OCI-LY3 (cell line): ENCODE data around the gene USP50.

Experiments
- CTCF ChIP-seq: fragments of 200-600, 300-600 bp; sonication (generic); IDR thresholded peaks from 2 replicates; pipeline ENCODE4 v1.5.1; 2014; ENCODE audit warnings: antibody characterized with exemption, low read length, low read depth
- EZH2phosphoT487 ChIP-seq: fragments of 200-600 bp; shearing (Covaris generic); IDR thresholded peaks from 2 replicates; pipeline ENCODE4 v1.6.1; 2018; ENCODE audit warnings: antibody characterized with exemption, mixed run types, low read depth

- TF ChIP-seq CTCF (no peak), EZH2phosphoT487 (no peak)
Measured at GRCh38 chr15:50501815-50502214, 44.7 kb downstream of the USP50 start.
